GM18868 (cell line): ENCODE data around the gene RPL10.

Experiments used
- ATAC-seq: cut with Tn5 transposase; IDR thresholded peaks from one replicate; pipeline ENCODE4 v1.9.1; 2021; ENCODE audit warnings: mild to moderate bottlenecking, moderate library complexity; ENCODE audit not compliant: unreplicated experiment

The RPL10 gene

GRCh38 chrX:154428176-154429171 is 30.3 kb downstream of the RPL10 start, which contains the start of gene ATP6AP1:
Gene ATP6AP1, plus strand, starts transcription at chrX:154428677. Its CDS starts 16 bp downstream, at chrX:154428693.
- peak; percentile 96 for ATAC-seq

GRCh38 chrX:154429711-154430110 is 31.5 kb downstream of the RPL10 start:
- no peak for ATAC-seq

- no peak for ATAC-seq
Measured at GRCh38 chrX:154430479-154430878, 32.3 kb downstream of the RPL10 start.

GRCh38 chrX:154430916-154431315 is 32.7 kb downstream of the RPL10 start:
- ATAC-seq, result no peak

- no peak for ATAC-seq
Measured at GRCh38 chrX:154431341-154431740, 33.2 kb downstream of the RPL10 start.

GRCh38 chrX:154432210-154432609 is 34.0 kb downstream of the RPL10 start:
- ATAC-seq, result no peak

GRCh38 chrX:154433605-154434004 is 35.4 kb downstream of the RPL10 start:
- ATAC-seq, result no peak

- ATAC-seq, result no peak
Measured at GRCh38 chrX:154434394-154435168, 36.4 kb downstream of the RPL10 start.

- no peak for ATAC-seq
Measured at GRCh38 chrX:154435171-154435733, 37.1 kb downstream of the RPL10 start.

- peak; percentile 30 for ATAC-seq
Measured at GRCh38 chrX:154436374-154436982, 38.3 kb downstream of the RPL10 start.

GRCh38 chrX:154436983-154437752 is 39.0 kb downstream of the RPL10 start, which contains the start of gene GDI1:
Gene GDI1, plus strand, starts transcription at chrX:154437154. Its CDS starts 101 bp downstream, at chrX:154437255.
- ATAC-seq, result peak; percentile 39

- no peak for ATAC-seq
Measured at GRCh38 chrX:154437971-154438893, 40.1 kb downstream of the RPL10 start.

GRCh38 chrX:154439841-154440240 is 41.7 kb downstream of the RPL10 start:
- ATAC-seq, result no peak

- ATAC-seq, result no peak
Measured at GRCh38 chrX:154440623-154441357, 42.6 kb downstream of the RPL10 start.

GRCh38 chrX:154441564-154441963 is 43.4 kb downstream of the RPL10 start:
- ATAC-seq, result no peak

GRCh38 chrX:154441984-154442707 is 44.0 kb downstream of the RPL10 start:
- no peak for ATAC-seq

- ATAC-seq, result no peak
Measured at GRCh38 chrX:154443479-154443910, 45.3 kb downstream of the RPL10 start.
